GM10248 (cell line): Measurements from ENCODE around the gene ZNF653.
A peak's percentile ranks its signal among the peaks of the same experiment; 100 is the strongest.

Source experiments
- CTCF ChIA-PET: fragments of 300-600 bp; sonication (Branson Sonifier 250); formaldehyde crosslinking; extraction: SDS; loops from one replicate; lab custom pipeline; 2021; ENCODE audit warnings: antibody characterized with exemption; lab: Yijun Ruan, JAX
- POLR2A ChIA-PET: fragments of 350-650 bp; sonication (Branson Sonifier 250); formaldehyde crosslinking; extraction: SDS; loops from one replicate; lab custom pipeline; 2020; ENCODE audit warnings: antibody characterized with exemption; lab: Yijun Ruan, JAX
- DNase-seq: peaks from one replicate; pipeline ENCODE4 v3.0.0; 2012; ENCODE audit errors: extremely low spot score
- CTCF ChIP-seq: IDR thresholded peaks from 2 replicates; pipeline ENCODE4 v1.5.1; 2012; ENCODE audit warnings: mild to moderate bottlenecking, low read depth; ENCODE audit errors: extremely low read depth, missing control alignments, control extremely low read depth

ZNF653 gene

GRCh38 chr19:11528551-11529341 lies 23.1 kb upstream of the ZNF653 start, which contains the start of gene ECSIT:
ECSIT (minus strand) TSS chr19:11529134; CDS start chr19:11519170, 9,964 bp downstream.
- ChIA-PET CTCF (interaction anchor here (1.1 to 3.4 kb wide), 6 partner anchors 10 to 63 kb away, joined by 3 to 11 read pairs (median 4); no protein-coding TSS in a partner anchor), POLR2A (interaction anchor here (0.5 to 0.7 kb wide), 2 partner anchors 395 to 925 kb away, joined by 3 to 9 read pairs; no protein-coding TSS in a partner anchor)
- TF ChIP-seq CTCF = no peak
- DNase-seq = peak; percentile 97

GRCh38 chr19:11519138-11519537 lies 13.5 kb upstream of the ZNF653 start:
- CTCF ChIA-PET = interaction anchor here (0.6 to 1.9 kb wide), 3 partner anchors 9 to 76 kb away, joined by 3 to 9 read pairs (median 4); partner anchors contain the start of gene ECSIT
- TF ChIP-seq CTCF = no peak
- DNase-seq = no peak
- POLR2A ChIA-PET = no interaction called here

- no peak for TF ChIP-seq CTCF
- POLR2A ChIA-PET = no interaction called here
- CTCF ChIA-PET = interaction anchor here (0.8 kb wide), 1 partner anchor 22 kb away, joined by 3 read pairs; no protein-coding TSS in a partner anchor
- no peak for DNase-seq
Observed at GRCh38 chr19:11513946-11514345, 8.3 kb upstream of the ZNF653 start.

- no peak for DNase-seq
- ChIA-PET POLR2A (interaction anchor here (0.6 kb wide), 1 partner anchor 190 kb away, joined by 4 read pairs; no protein-coding TSS in a partner anchor), CTCF (interaction anchor here (1.2 kb wide), 1 partner anchor 28 kb away, joined by 3 read pairs; no protein-coding TSS in a partner anchor)
- TF ChIP-seq CTCF = no peak
Observed at GRCh38 chr19:11510444-11510843, 4.8 kb upstream of the ZNF653 start.

- ChIA-PET CTCF (interaction anchor here (1.2 to 1.4 kb wide), 3 partner anchors 9 to 25 kb away, joined by 3 to 5 read pairs (median 4); no protein-coding TSS in a partner anchor), POLR2A (no interaction called here)
- no peak for TF ChIP-seq CTCF
- DNase-seq = peak; percentile 8
Observed at GRCh38 chr19:11507370-11508078, 1.9 kb upstream of the ZNF653 start.

GRCh38 chr19:11506967-11507366 lies 1.3 kb upstream of the ZNF653 start:
- TF ChIP-seq CTCF = no peak
- CTCF ChIA-PET = interaction anchor here (1.2 to 1.4 kb wide), 2 partner anchors 9 to 24 kb away, joined by 4 to 5 read pairs; no protein-coding TSS in a partner anchor
- POLR2A ChIA-PET = interaction anchor here (0.6 kb wide), 1 partner anchor 23 kb away, joined by 5 read pairs; no protein-coding TSS in a partner anchor
- DNase-seq = no peak
